GM10266 (cell line): ENCODE data around the gene UBE2Q2.

ENCODE experiments used
- DNase-seq: peaks from one replicate; pipeline ENCODE4 v3.0.0; 2012; ENCODE audit errors: extremely low spot score
- CTCF ChIP-seq: IDR thresholded peaks from 2 replicates; pipeline ENCODE4 v1.5.1; 2012; ENCODE audit warnings: mild to moderate bottlenecking, low read depth; ENCODE audit not compliant: control insufficient read depth, insufficient read depth; ENCODE audit errors: missing control alignments

Gene UBE2Q2

GRCh38 chr15:75928680-75929608 is 85.7 kb downstream of the UBE2Q2 start:
- peak; percentile 42 for TF ChIP-seq CTCF
- no peak for DNase-seq

- no peak for DNase-seq
- TF ChIP-seq CTCF = no peak
These were observed 86.7 kb downstream of the UBE2Q2 start for GRCh38 chr15:75929799-75930565.

- no peak for TF ChIP-seq CTCF
- DNase-seq = no peak
These were observed 87.6 kb downstream of the UBE2Q2 start for GRCh38 chr15:75930866-75931265.

- TF ChIP-seq CTCF = no peak
- no peak for DNase-seq
These were observed 99.2 kb downstream of the UBE2Q2 start for GRCh38 chr15:75942464-75942863.

GRCh38 chr15:75943246-75943645 is 100.0 kb downstream of the UBE2Q2 start:
- TF ChIP-seq CTCF = no peak
- DNase-seq = no peak

- no peak for DNase-seq
- no peak for TF ChIP-seq CTCF
These were observed 100.5 kb downstream of the UBE2Q2 start for GRCh38 chr15:75943713-75944215.
